IMR-90 (cell line): Measurements from ENCODE around the gene SERPING1. TPM values are rescaled to one million over a fixed set of nuclear protein-coding genes. Genes with fewer than 3 reads are reported as not detected.

ENCODE experiments used
- ATAC-seq: fragments of 200-7000 bp; cut with Tn5 transposase; 2 replicates; pipeline ENCODE4 v1.9.1; 2020; ENCODE audit warnings: low read depth, mild to moderate bottlenecking, moderate library complexity
- BruUV-seq: library from RNA; stranded (reverse); fragments of 400-500 nt; replicated peaks from 2 replicates; lab custom pipeline; 2021; lab: Mats Ljungman, UMichigan
- CTCF ChIA-PET: fragments of 300-600 bp; formaldehyde crosslinking; extraction: SDS; loops from one replicate; lab custom pipeline; 2021; ENCODE audit warnings: antibody characterized with exemption; lab: Yijun Ruan, JAX
- POLR2A ChIA-PET: fragments of 300-600 bp; sonication (Branson Sonifier 250); formaldehyde crosslinking; loops from one replicate; lab custom pipeline; 2022; ENCODE audit warnings: antibody characterized with exemption; ENCODE audit not compliant: unreplicated experiment; lab: Charles Lee
- DNase-seq: peaks from one replicate; pipeline ENCODE4 v3.0.0; 2013
- H2AFZ ChIP-seq: replicated peaks from 2 replicates; pipeline ENCODE3; 2013; ENCODE audit warnings: low read length, mild to moderate bottlenecking; ENCODE audit not compliant: poor library complexity
- H2AK5ac ChIP-seq: 2 replicates; pipeline ENCODE4 v1.6.1; 2013; ENCODE audit warnings: low read depth, low read length, inconsistent platforms
- H2AK9ac ChIP-seq: replicated peaks from 2 replicates; pipeline ENCODE3; 2013; ENCODE audit warnings: mild to moderate bottlenecking, low read depth, low read length, moderate library complexity; ENCODE audit not compliant: poor library complexity
- H2BK120ac ChIP-seq: 2 replicates; pipeline ENCODE4 v1.6.1; 2013; ENCODE audit warnings: low read depth, low read length, inconsistent platforms
- H2BK15ac ChIP-seq: 3 replicates; pipeline ENCODE4 v1.6.1; 2013; ENCODE audit warnings: low read depth, low read length, inconsistent platforms
- H2BK20ac ChIP-seq: 2 replicates; pipeline ENCODE4 v1.6.1; 2013; ENCODE audit warnings: low read depth, mild to moderate bottlenecking, inconsistent platforms, low read length, moderate library complexity
- H2BK5ac ChIP-seq: 2 replicates; pipeline ENCODE4 v1.6.1; 2013; ENCODE audit warnings: mild to moderate bottlenecking, low read depth, low read length, inconsistent platforms; ENCODE audit not compliant: poor library complexity, severe bottlenecking
- H3K14ac ChIP-seq: replicated peaks from 2 replicates; pipeline ENCODE4 v1.6.1; 2013; ENCODE audit warnings: low read depth, low read length, inconsistent platforms
- H3K18ac ChIP-seq: 2 replicates; pipeline ENCODE4 v1.6.1; 2013; ENCODE audit warnings: low read depth, low read length, control low read depth
- H3K23ac ChIP-seq: 2 replicates; pipeline ENCODE4 v1.6.1; 2013; ENCODE audit warnings: low read depth, low read length, inconsistent platforms
- H3K27ac ChIP-seq: 2 replicates; pipeline ENCODE4 v1.5.1; 2013; ENCODE audit warnings: mild to moderate bottlenecking, control low read depth, low read length; ENCODE audit not compliant: insufficient read depth
- H3K27me3 ChIP-seq: 2 replicates; pipeline ENCODE4 v1.6.1; 2013; ENCODE audit warnings: low read length; ENCODE audit not compliant: control insufficient read depth, insufficient read depth
- H3K36me3 ChIP-seq: 2 replicates; pipeline ENCODE4 v1.6.1; 2013; ENCODE audit warnings: low read length, mixed read lengths; ENCODE audit not compliant: control insufficient read depth, insufficient read depth
- H3K4ac ChIP-seq: 2 replicates; pipeline ENCODE4 v1.6.1; 2013; ENCODE audit warnings: low read depth, low read length, inconsistent platforms
- H3K4me1 ChIP-seq: 2 replicates; pipeline ENCODE4 v1.6.1; 2013; ENCODE audit warnings: low read length, mixed read lengths; ENCODE audit not compliant: control insufficient read depth, insufficient read depth
- H3K4me2 ChIP-seq: 2 replicates; pipeline ENCODE4 v1.6.1; 2013; ENCODE audit warnings: low read depth, mild to moderate bottlenecking, control low read depth, low read length, moderate library complexity
- H3K4me3 ChIP-seq: 2 replicates; pipeline ENCODE4 v1.5.1; 2013; ENCODE audit warnings: low read depth, mild to moderate bottlenecking, control low read depth, low read length, moderate library complexity; ENCODE audit not compliant: insufficient read depth
- H3K56ac ChIP-seq: 2 replicates; pipeline ENCODE4 v1.6.1; 2013; ENCODE audit warnings: low read length, inconsistent platforms; ENCODE audit not compliant: insufficient read depth; ENCODE audit errors: extremely low read depth
- H3K79me1 ChIP-seq, 2 experiments: 2 replicates each; pipeline ENCODE4 v1.6.1; 2013; ENCODE audit warnings: low read length in 2 of 2, inconsistent platforms in 1 of 2, low read depth in 1 of 2
- H3K9ac ChIP-seq: 2 replicates; pipeline ENCODE4 v1.6.1; 2013; ENCODE audit warnings: low read depth, low read length, control low read depth
- H3K9me1 ChIP-seq: 2 replicates; pipeline ENCODE4 v1.6.1; 2013; ENCODE audit warnings: low read length, inconsistent platforms; ENCODE audit not compliant: insufficient read depth
- H3K9me3 ChIP-seq: 2 replicates; pipeline ENCODE4 v1.6.1; 2013; ENCODE audit warnings: low read length; ENCODE audit not compliant: control insufficient read depth, insufficient read depth
- H4K20me1 ChIP-seq: 2 replicates; pipeline ENCODE4 v1.6.1; 2013; ENCODE audit warnings: low read length, inconsistent platforms; ENCODE audit not compliant: insufficient read depth
- H4K5ac ChIP-seq: 2 replicates; pipeline ENCODE4 v1.6.1; 2013; ENCODE audit warnings: mild to moderate bottlenecking, low read depth, low read length, control low read depth
- H4K8ac ChIP-seq, 2 experiments: 2 replicates each; pipeline ENCODE4 v1.6.1; 2013; ENCODE audit warnings: low read depth in 2 of 2, low read length in 2 of 2, control low read depth in 1 of 2, inconsistent platforms in 1 of 2
- H4K91ac ChIP-seq: 2 replicates; pipeline ENCODE4 v1.6.1; 2013; ENCODE audit warnings: low read depth, low read length, inconsistent platforms; ENCODE audit not compliant: insufficient read depth
- BHLHE40 ChIP-seq: fragments of 150-350 bp; IDR thresholded peaks from 2 replicates; pipeline ENCODE4 v1.6.1; 2016; ENCODE audit warnings: mild to moderate bottlenecking, low read depth, low read length
- CEBPB ChIP-seq: IDR thresholded peaks from 2 replicates; pipeline ENCODE4 v1.6.1; 2012; ENCODE audit warnings: low read depth, low read length, improper control_type of control experiment
- MAFK ChIP-seq: IDR thresholded peaks from 2 replicates; pipeline ENCODE4 v1.6.1; 2012; ENCODE audit warnings: low read depth, low read length, improper control_type of control experiment
- MAZ ChIP-seq: IDR thresholded peaks from 2 replicates; pipeline ENCODE4 v1.6.1; 2012; ENCODE audit warnings: low read depth, mild to moderate bottlenecking, low read length, improper control_type of control experiment, moderate library complexity, borderline replicate concordance
- MXI1 ChIP-seq: IDR thresholded peaks from 2 replicates; pipeline ENCODE4 v1.6.1; 2012; ENCODE audit warnings: low read depth, mild to moderate bottlenecking, low read length, moderate library complexity, borderline replicate concordance
- NFE2L2 ChIP-seq: fragments of 150-350 bp; IDR thresholded peaks from 2 replicates; pipeline ENCODE4 v1.6.1; 2016; ENCODE audit warnings: low read depth, mild to moderate bottlenecking, low read length
- POLR2A ChIP-seq: IDR thresholded peaks from 2 replicates; pipeline ENCODE4 v1.6.1; 2012; ENCODE audit warnings: mild to moderate bottlenecking, low read depth, low read length
- RFX5 ChIP-seq: IDR thresholded peaks from 2 replicates; pipeline ENCODE4 v1.8.0; 2012; ENCODE audit warnings: low read depth, mild to moderate bottlenecking, low read length, moderate library complexity
- SMC3 ChIP-seq: fragments of 150-350 bp; IDR thresholded peaks from 2 replicates; pipeline ENCODE4 v1.6.1; 2016; ENCODE audit warnings: low read depth, mild to moderate bottlenecking, antibody characterized with exemption, low read length, moderate library complexity
- WGBS, 2 experiments: methylation state at CpG; one replicate each; pipeline versions ENCODE4 v1.1.5 to v1.1.7; 2013; ENCODE audit warnings: missing lambda C conversion rate in 2 of 2; ENCODE audit not compliant: insufficient read length in 1 of 2; ENCODE audit errors: extremely low coverage in 2 of 2; 5-methylcytosine and 5-hydroxymethylcytosine counted together
- dilution Hi-C: fragments of 300-500 bp; cut with HindIII; formaldehyde crosslinking; loops from one replicate; pipeline ENCODE4 v1.14.3; 2018; ENCODE audit warnings: low sequenced_read_pairs; ENCODE audit not compliant: unreplicated experiment
- in situ Hi-C: fragments of 300-500 bp; cut with MboI; formaldehyde crosslinking; loops from 3 replicates; pipeline ENCODE4 v1.14.3; 2019; ENCODE audit warnings: low sequenced_read_pairs, inconsistent platforms, mixed read lengths
- intact Hi-C: fragments of 100-400 bp; cut with micrococcal nuclease; formaldehyde crosslinking; loops from 2 replicates; pipeline ENCODE4 v1.10.0; 2022
- polyA plus RNA-seq, 3 experiments: library from polyadenylated mRNA; depleted of rRNA; stranded (reverse); fragments of >200 nt; gene quantifications; 2 replicates each; pipeline ENCODE4 v1.2.3, GENCODE V29; 2012; ENCODE audit warnings: low replicate concordance in 1 of 3
- total RNA-seq: library from RNA; depleted of rRNA; stranded (reverse); fragments of >200 nt; gene quantifications from 2 replicates; pipeline ENCODE4 v1.2.3, GENCODE V29; 2012
- TF ChIP-seq, protein P1 (sequence below): conservative IDR thresholded peaks from 2 replicates; pipeline ENCODE4 v1.5.1; 2012; ENCODE audit warnings: mild to moderate bottlenecking, low read depth, low read length, improper control_type of control experiment
- TF ChIP-seq, protein P2 (sequence below): fragments of 150-350 bp; IDR thresholded peaks from 2 replicates; pipeline ENCODE4 v1.6.1; 2017; ENCODE audit warnings: mild to moderate bottlenecking, antibody characterized with exemption, low read length, low read depth

Gene SERPING1
- total and polyA plus RNA-seq, 2 of the 4 experiments (the other 2 are of a cell fraction), result 2.0 to 30.7 TPM

DNA sequence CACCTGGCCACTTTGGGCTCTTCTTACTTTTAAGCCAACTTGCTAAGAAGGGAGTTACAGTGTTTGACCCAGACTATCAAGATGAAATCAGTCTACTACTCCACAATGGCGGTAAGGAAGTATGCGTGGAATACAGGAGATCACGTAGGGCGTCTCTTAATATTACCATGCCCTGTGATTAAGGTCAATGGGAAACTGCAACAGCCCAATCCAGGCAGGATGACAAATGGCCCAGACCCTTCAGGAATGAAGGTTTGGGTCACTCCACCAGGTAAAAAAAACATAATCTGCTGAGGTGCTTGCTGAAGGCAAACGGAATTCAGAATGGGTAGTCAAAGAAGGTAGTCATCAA is 53.2 kb downstream of the SERPING1 start:
- TF ChIP-seq SMC3 (no peak), NFE2L2 (no peak), POLR2A (no peak), BHLHE40 (no peak), MAFK (no peak), CEBPB (no peak), RFX5 (no peak), MXI1 (no peak), MAZ (no peak)
- TF ChIP-seq, protein P1, sequence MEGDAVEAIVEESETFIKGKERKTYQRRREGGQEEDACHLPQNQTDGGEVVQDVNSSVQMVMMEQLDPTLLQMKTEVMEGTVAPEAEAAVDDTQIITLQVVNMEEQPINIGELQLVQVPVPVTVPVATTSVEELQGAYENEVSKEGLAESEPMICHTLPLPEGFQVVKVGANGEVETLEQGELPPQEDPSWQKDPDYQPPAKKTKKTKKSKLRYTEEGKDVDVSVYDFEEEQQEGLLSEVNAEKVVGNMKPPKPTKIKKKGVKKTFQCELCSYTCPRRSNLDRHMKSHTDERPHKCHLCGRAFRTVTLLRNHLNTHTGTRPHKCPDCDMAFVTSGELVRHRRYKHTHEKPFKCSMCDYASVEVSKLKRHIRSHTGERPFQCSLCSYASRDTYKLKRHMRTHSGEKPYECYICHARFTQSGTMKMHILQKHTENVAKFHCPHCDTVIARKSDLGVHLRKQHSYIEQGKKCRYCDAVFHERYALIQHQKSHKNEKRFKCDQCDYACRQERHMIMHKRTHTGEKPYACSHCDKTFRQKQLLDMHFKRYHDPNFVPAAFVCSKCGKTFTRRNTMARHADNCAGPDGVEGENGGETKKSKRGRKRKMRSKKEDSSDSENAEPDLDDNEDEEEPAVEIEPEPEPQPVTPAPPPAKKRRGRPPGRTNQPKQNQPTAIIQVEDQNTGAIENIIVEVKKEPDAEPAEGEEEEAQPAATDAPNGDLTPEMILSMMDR, result no peak
- TF ChIP-seq, protein P2, sequence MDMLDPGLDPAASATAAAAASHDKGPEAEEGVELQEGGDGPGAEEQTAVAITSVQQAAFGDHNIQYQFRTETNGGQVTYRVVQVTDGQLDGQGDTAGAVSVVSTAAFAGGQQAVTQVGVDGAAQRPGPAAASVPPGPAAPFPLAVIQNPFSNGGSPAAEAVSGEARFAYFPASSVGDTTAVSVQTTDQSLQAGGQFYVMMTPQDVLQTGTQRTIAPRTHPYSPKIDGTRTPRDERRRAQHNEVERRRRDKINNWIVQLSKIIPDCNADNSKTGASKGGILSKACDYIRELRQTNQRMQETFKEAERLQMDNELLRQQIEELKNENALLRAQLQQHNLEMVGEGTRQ, result no peak
- Histone ChIP-seq H3K14ac (no peak overlapping the region), H4K20me1 (peaks cover 32% of the 10 kb centered on the region), H3K27ac (no peak overlapping the region), H3K9me3 (no peaks in the 10 kb centered on the region), H3K36me3 (peaks cover 4% of the 10 kb centered on the region; the same call in 1 of the 2 replicates), H2BK20ac (no peak overlapping the region), H4K8ac (no peak overlapping the region), H4K5ac (no peak overlapping the region), H4K91ac (no peak overlapping the region), H3K4me3 (no peak overlapping the region), H2AK9ac (no peak overlapping the region), H2BK15ac (no peak overlapping the region), H3K18ac (no peak overlapping the region), H3K4ac (no peak overlapping the region), H2BK120ac (no peak overlapping the region), H3K4me1 (peaks cover 20% of the 10 kb centered on the region), H3K56ac (no peak overlapping the region), H3K79me1 (peaks cover 0 to 15% of the 10 kb centered on the region in 2 experiments; a peak in 2 of 4 replicates), H3K9ac (no peak overlapping the region), H2BK5ac (no peak overlapping the region), H3K9me1 (0 out of 2 replicates have a peak, but pooled peaks cover 8% of the 10 kb centered on the region), H2AK5ac (no peak overlapping the region), H3K27me3 (no peaks in the 10 kb centered on the region), H3K23ac (no peak overlapping the region), H2AFZ (no peak overlapping the region), H3K4me2 (no peak overlapping the region)
- in situ Hi-C loops (no loop called here), intact Hi-C loops (no loop called here), dilution Hi-C loops (no loop called here)
- ChIA-PET CTCF (no interaction called here), POLR2A (no interaction called here)
- no CpG with 5 or more reads among the region's 5 CpGs for WGBS, 2 experiments
- DNase-seq (no peak), ATAC-seq (no peak)
- BruUV-seq, result no TSS peak
